GM19467 (cell line): ENCODE measurements around the gene GLS.
"Not testable (repeated sequence)": the region's sequence is repeated elsewhere in the genome, so short reads cannot be mapped to it uniquely, and the experiment has no call there.

Experiments used
- ATAC-seq: cut with Tn5 transposase; IDR thresholded peaks from one replicate; pipeline ENCODE4 v1.9.1; 2021; ENCODE audit warnings: mild to moderate bottlenecking, moderate library complexity; ENCODE audit not compliant: unreplicated experiment

The GLS gene

GRCh38 chr2:190882856-190883582 is 2.4 kb downstream of the GLS start:
- no peak for ATAC-seq

DNA sequence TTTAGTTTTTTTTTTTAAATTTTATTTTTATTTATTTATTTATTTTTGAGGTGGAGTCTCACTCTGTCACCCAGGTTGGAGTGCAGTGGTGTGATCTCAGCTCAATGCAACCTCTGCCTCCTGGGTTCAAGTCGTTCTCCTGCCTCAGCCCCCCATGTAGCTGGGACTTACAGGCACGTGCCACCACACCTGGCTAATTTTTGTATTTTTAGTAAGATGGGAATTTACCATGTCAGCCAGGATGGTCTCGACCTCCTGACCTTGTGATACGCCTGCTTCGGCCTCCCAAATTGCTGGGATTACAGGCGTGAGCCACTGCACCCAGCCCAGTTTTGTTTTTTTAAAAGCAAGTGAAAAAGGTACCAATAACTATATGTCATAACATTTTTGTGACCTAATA is 5.2 kb downstream of the GLS start:
- ATAC-seq, result not testable (repeated sequence)

DNA sequence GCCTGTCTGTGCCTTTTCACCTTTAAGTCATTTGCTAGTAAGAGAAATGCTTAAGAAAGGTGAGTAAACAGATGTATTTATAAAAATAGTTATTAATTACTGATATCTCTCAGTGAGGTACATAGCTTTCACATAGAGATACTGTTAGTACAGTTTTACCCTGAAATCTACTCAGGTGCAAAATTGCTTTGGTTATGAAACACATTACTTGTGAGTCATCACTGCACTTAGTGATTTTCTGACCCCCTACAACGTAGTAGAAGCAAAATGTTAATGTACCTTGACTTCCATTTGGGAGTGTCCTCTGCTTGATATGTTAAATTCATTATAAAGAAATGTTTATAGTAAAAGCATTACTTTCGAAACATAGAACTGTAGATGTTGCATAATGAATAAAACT is 6.5 kb downstream of the GLS start:
- ATAC-seq, result peak; percentile 45

- ATAC-seq, result no peak
Observed at GRCh38 chr2:190888449-190888848, 7.8 kb downstream of the GLS start.

- ATAC-seq, result no peak
Observed at GRCh38 chr2:190889175-190889943, 8.7 kb downstream of the GLS start.

DNA sequence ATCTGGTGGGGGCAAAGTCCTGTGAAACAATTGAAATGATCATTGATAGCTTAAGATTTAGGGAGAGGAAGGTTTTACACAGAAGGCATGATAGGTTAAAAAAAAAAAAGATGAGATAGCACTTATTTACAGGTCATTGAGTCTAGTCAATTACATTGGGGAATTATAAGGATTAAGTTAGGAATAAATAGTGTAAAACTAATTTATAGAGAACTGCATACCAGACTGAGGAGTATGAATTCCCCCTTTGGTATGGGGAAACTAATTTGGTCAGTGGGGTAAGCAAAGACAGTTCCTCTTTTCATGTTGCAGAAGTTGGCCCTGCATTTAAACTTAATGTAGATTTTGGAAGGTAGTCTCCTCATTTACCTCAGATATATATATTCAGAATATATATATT is 10.8 kb downstream of the GLS start:
- ATAC-seq, result no peak

DNA sequence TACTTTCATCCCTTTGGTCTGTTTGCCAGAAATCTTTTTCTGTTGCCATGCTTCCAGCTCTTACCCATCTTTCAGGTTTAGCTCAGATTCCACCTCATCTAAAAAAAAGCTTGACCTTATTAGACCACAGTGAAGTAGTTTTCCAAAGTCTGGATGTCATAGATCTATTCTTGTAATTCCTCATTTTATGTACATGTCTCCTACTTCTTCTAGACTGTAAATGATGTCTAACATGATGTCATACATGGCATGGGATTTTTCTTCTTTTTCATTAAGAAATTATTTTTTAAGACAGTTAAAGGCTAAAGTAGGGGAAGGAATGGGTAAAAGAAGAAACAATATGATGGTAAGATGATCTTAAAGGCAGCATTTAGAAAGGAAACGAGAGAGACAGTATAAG is 11.3 kb downstream of the GLS start:
- no peak for ATAC-seq

DNA sequence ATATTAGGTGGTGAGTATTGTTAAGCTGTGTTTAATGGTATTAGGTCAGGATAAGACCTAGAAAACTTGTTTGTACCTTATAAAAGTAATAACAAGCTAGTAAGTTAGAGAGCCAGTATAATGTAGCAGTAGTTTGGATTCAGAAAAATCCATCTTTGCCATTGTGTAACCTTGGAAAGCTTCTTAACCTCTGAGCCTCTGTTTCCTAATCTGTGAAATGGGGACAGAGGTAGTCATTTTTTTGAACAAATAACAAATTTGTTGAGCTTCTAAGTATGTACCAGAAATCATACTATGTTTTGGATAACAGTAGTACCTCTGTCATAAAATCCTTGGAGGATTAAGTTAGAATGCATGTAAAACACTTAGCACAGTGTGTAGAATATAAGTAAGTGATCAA is 12.5 kb downstream of the GLS start:
- ATAC-seq, result no peak

DNA sequence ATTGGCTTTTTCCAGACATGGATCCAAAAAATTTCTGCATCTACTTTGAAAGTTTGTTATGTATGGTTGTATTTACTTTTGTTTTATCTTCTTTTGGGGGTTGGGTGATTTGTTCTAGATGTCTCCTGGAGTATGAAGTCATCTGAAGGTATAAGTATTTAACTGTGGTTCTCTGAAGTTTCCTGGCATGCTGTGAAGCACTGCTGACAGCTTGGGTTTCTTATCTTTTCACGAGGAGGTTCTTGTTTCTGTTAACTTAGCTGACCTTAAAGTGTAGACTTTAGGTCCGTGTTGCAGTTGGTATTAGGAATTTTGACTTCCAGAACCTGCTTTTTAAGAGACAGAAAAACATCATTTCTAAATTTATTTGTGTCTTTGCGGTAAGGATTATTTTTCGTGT is 15.9 kb downstream of the GLS start:
- no peak for ATAC-seq

DNA sequence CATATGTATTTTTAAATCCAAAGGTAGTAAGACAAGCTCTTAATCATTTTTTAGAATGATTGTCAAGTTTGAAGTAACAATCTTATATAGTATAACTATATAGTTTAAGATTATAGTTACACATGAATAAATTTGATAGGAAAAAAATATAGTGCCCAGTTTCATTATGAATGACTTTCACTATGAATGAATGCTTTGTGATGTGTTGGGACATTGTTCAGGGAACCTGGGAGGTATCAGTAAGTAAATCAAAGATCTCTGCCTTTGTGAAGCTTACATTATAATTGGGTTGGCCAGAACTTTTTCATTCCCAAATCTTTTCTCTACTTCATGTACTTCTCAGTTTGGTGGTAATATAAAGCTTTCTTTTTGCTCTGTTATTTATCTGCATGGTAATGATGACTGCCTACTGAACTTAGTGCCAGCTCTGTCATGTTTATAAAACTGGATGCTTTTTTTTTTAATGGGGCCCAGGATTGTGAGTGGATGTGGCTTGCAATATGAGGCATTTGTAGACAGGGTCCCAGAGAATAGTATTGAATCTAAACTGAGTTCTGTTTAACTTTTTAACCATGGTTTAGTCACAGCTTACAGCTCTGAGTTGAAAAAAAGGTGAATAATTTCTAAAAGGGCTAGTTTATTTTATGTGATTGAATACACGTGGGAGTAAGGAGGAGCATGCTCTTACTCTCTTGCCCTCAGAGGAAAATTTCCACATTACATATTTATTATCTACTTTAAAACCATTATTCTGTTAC is 23.3 kb downstream of the GLS start:
- ATAC-seq, result no peak

DNA sequence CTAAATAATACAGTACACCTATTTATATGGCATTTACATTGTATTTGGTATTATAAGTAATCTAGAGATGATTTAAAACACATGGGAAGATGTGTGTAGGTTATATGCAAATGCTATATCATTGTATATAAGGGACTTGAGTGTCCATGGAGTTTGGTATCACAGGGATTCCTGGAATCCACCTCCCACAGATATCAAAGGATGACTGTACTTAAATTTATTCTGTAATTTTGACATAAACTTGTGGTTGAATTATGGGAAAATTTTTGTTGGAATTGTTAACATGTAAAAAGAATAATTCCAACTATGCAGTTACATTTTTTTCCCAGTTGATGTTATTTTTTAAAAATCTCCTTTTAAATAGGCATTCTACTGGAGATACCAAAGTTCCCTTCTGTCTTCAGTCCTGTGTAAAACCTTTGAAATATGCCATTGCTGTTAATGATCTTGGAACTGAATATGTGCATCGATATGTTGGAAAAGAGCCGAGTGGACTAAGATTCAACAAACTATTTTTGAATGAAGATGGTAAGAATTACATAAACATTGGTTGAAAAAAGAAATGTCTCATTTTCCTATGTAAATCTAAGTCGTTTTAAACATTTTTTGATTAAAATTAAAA is 24.1 kb downstream of the GLS start:
- no peak for ATAC-seq

DNA sequence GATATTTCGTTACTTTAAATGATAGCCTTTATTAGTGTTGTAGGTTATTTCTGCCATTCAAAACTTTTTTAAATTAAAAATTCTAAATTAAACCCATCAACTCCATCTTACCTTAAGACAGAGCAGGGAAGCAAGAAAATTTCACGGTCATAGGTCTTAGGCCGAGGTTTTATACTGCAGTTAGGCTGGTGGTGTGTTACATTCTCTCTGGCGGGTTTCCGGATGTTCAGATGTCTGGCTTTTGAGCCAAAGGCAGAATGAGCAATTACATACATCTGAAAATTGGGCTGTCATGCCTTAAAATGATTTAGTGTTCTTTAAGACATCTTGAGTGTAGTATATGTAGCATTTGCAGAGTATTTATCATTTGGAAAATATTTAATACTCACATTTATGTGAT is 27.9 kb downstream of the GLS start:
- no peak for ATAC-seq

GRCh38 chr2:190909680-190910079 is 29.1 kb downstream of the GLS start:
- ATAC-seq, result no peak

- ATAC-seq, result no peak
Observed at GRCh38 chr2:190910341-190911136, 29.9 kb downstream of the GLS start.

GRCh38 chr2:190911813-190912212 is 31.2 kb downstream of the GLS start:
- ATAC-seq, result peak; percentile 93

GRCh38 chr2:190912726-190913125 is 32.1 kb downstream of the GLS start:
- ATAC-seq, result no peak

DNA sequence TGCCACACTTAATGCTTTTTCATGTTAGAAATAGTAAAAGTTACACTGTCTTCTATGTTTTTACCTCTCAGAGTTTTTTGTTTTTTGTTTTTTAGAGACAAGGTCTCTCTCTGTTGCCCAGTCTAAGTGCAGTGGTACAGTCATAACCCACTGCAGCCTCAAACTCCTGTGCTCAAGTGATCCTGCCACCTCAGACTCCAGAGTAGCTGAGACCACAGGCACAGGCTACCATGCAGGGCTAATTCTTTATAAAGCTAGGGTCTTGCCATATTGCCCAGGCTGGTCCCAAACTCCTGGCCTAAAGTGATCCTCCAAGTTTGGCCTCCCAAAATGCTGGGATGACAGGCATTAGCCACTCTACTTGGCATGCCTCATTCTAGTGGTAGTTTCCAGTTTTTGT is 33.1 kb downstream of the GLS start:
- no peak for ATAC-seq

DNA sequence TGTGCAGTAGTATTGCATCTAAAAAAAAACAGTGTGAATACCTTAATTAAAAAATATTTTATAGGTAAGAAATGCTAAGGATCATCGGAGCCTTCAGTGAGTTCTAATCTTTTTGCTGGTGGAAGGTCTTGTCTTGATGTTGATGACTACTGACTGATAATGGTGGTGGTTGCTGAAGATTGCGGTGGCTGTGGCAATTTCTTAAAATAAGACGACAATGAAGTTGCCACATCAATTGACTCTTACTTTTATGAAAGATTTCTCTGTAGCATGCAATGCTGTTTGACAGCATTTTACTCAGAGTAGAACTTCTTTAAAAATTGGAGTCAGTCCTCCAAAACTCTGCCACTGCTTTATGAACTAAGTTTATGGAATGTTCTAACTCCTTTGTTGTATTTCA is 36.2 kb downstream of the GLS start:
- no peak for ATAC-seq

DNA sequence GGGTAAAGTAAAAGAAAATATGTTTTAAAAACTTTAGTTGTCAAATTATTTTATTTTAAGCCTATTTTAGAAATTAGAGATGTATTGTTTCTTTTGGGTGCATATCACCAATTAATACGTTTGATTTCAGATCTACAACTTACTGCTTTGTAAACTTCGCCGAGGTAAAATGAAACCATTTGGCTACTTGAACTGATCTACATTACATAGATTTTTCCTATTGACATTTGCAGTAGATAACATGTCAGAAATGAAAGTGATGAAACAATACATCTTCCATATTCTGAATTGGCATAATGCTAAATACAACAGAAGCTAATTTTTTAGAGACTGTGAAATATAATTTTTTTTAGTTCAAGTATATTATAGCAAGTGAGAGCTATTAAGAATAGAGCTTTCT is 39.5 kb downstream of the GLS start:
- no peak for ATAC-seq

GRCh38 chr2:190922376-190922775 is 41.8 kb downstream of the GLS start:
- ATAC-seq, result no peak

GRCh38 chr2:190927301-190927700 is 46.7 kb downstream of the GLS start:
- no peak for ATAC-seq
